Natural killer cell (primary cell): Measurements from ENCODE around the gene HINT3. TPM values are rescaled to one million over a fixed set of nuclear protein-coding genes. Genes with fewer than 3 reads are reported as not detected.
"Not testable (repeated sequence)": the region's sequence is repeated elsewhere in the genome, so short reads cannot be mapped to it uniquely, and the experiment has no call there.

Experiments
- ATAC-seq, 3 donors: fragments of 150-1000 bp in 2 of 3; fragments of 200-7000 bp in 1 of 3; cut with Tn5 transposase; 1 replicate in 1 of 3; 2 replicates in 2 of 3; pipeline ENCODE4 v1.10.0; 2021; ENCODE audit warnings: mild to moderate bottlenecking in 2 of 3, moderate library complexity in 2 of 3
- DNase-seq, 2 donors: peaks; one replicate each; pipeline versions ENCODE4 v3.0.0 to v3.0.0-alpha.2; 2013 to 2021; ENCODE audit warnings: mixed read lengths in 1 of 2
- H3K27ac ChIP-seq: one replicate; pipeline ENCODE4 v1.5.1; 2013; ENCODE audit warnings: mild to moderate bottlenecking, low read length
- H3K27me3 ChIP-seq: one replicate; pipeline ENCODE4 v1.6.1; 2013; ENCODE audit warnings: low read length; ENCODE audit not compliant: control insufficient read depth, insufficient read depth
- H3K36me3 ChIP-seq: one replicate; pipeline ENCODE4 v1.6.1; 2013; ENCODE audit warnings: low read length; ENCODE audit not compliant: control insufficient read depth, insufficient read depth
- H3K4me1 ChIP-seq: one replicate; pipeline ENCODE4 v1.6.1; 2013; ENCODE audit warnings: low read length; ENCODE audit not compliant: control insufficient read depth, insufficient read depth
- H3K4me3 ChIP-seq: one replicate; pipeline ENCODE4 v1.5.1; 2013; ENCODE audit warnings: low read length
- H3K9me3 ChIP-seq: one replicate; pipeline ENCODE4 v1.6.1; 2013; ENCODE audit warnings: low read length; ENCODE audit not compliant: control insufficient read depth, insufficient read depth
- H3K27ac Mint-ChIP-seq, 2 donors: one replicate each; pipeline ENCODE4 v1.8.0; 2022; ENCODE audit warnings: mild to moderate bottlenecking in 2 of 2, mixed read lengths in 2 of 2, moderate library complexity in 1 of 2
- H3K27me3 Mint-ChIP-seq, 2 donors: one replicate each; pipeline ENCODE4 v1.8.0; 2022; ENCODE audit warnings: low read depth in 2 of 2, mixed read lengths in 2 of 2
- H3K36me3 Mint-ChIP-seq: one replicate; pipeline ENCODE4 v1.8.0; 2022; ENCODE audit warnings: mixed read lengths
- H3K4me1 Mint-ChIP-seq, 2 donors: one replicate each; pipeline ENCODE4 v1.8.0; 2022; ENCODE audit warnings: mixed read lengths in 2 of 2
- H3K4me3 Mint-ChIP-seq: one replicate; pipeline ENCODE4 v1.8.0; 2022; ENCODE audit warnings: mild to moderate bottlenecking, moderate library complexity, mixed read lengths
- H3K9me3 Mint-ChIP-seq, 2 donors: one replicate each; pipeline ENCODE4 v1.8.0; 2022; ENCODE audit warnings: mixed read lengths in 2 of 2
- WGBS: methylation state at CpG from one replicate; pipeline ENCODE4 v1.1.7; 2013; ENCODE audit warnings: missing lambda C conversion rate; ENCODE audit not compliant: insufficient coverage; 5-methylcytosine and 5-hydroxymethylcytosine counted together
- intact Hi-C: fragments of 100-400 bp; cut with micrococcal nuclease; formaldehyde crosslinking; loops from one replicate; pipeline ENCODE4 v1.14.2; 2022
- total RNA-seq, 4 donors: library from RNA; stranded (reverse); fragments of 120-200 nt in 1 of 4; gene quantifications; one replicate each; pipeline versions ENCODE4 v1.2.3 to v1.2.4, GENCODE V29; 2013 to 2022
- TF ChIP-seq, protein P1 (sequence below): fragments of 200-600 bp; IDR thresholded peaks from one replicate; pipeline ENCODE4 v1.8.0; 2022; ENCODE audit warnings: antibody characterized with exemption

Gene HINT3
- total RNA-seq, 3 donors from 2014 or later (not counting 1 experiment from before 2014, with no cell fraction given), result 9.7 to 10.5 (median 10.3) TPM

DNA sequence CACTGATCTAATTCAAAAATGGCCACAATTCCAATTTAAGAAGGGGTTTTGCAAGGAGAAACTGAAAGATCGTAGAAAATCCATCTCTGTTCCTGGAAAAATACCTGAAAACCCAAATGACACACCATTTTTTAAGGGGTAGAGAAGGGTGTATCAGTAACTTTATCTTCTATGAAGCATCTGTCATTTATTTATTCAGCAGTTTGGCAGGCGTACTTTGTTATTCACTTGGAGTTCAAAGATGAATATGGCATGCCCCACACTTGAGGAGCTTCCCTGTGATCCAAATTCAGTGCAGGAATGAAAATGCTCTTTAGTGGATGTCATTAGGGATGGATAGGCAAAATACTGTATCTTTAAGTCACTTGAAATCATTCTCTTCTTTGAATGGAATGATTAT lies 7.2 kb downstream of the HINT3 start:
- no peak for ATAC-seq
- Histone ChIP-seq H3K27ac (no peak overlapping the region), H3K4me3 (no peak overlapping the region), H3K4me1 (no peaks in the 10 kb centered on the region), H3K36me3 (peaks cover 14% of the 10 kb centered on the region), H3K9me3 (no peaks in the 10 kb centered on the region), H3K27me3 (no peaks in the 10 kb centered on the region)
- no peak overlapping the region for H3K4me3 Mint-ChIP-seq
- H3K4me1 Mint-ChIP-seq, result peaks cover 20 to 34% of the 10 kb centered on the region in 2 donors
- H3K27me3 Mint-ChIP-seq, result no peaks in the 10 kb centered on the region
- H3K9me3 Mint-ChIP-seq, result no peaks in the 10 kb centered on the region
- WGBS, result 96% methylated on average over 2 of the region's 2 CpGs
- peaks cover 3% of the 10 kb centered on the region for H3K36me3 Mint-ChIP-seq
- TF ChIP-seq, protein P1, sequence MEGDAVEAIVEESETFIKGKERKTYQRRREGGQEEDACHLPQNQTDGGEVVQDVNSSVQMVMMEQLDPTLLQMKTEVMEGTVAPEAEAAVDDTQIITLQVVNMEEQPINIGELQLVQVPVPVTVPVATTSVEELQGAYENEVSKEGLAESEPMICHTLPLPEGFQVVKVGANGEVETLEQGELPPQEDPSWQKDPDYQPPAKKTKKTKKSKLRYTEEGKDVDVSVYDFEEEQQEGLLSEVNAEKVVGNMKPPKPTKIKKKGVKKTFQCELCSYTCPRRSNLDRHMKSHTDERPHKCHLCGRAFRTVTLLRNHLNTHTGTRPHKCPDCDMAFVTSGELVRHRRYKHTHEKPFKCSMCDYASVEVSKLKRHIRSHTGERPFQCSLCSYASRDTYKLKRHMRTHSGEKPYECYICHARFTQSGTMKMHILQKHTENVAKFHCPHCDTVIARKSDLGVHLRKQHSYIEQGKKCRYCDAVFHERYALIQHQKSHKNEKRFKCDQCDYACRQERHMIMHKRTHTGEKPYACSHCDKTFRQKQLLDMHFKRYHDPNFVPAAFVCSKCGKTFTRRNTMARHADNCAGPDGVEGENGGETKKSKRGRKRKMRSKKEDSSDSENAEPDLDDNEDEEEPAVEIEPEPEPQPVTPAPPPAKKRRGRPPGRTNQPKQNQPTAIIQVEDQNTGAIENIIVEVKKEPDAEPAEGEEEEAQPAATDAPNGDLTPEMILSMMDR, result no peak
- DNase-seq, result no peak
- intact Hi-C loops, result no loop called here
- H3K27ac Mint-ChIP-seq, result no peak overlapping the region

GRCh38 chr6:125966569-125966968 lies 10.0 kb downstream of the HINT3 start:
- Mint-ChIP-seq H3K36me3 (peaks cover 9% of the 10 kb centered on the region), H3K4me3 (no peak overlapping the region), H3K27ac (no peak overlapping the region), H3K9me3 (no peaks in the 10 kb centered on the region), H3K27me3 (no peaks in the 10 kb centered on the region), H3K4me1 (peaks cover 20 to 39% of the 10 kb centered on the region in 2 donors)
- Histone ChIP-seq H3K4me3 (no peak overlapping the region), H3K9me3 (no peaks in the 10 kb centered on the region), H3K36me3 (peaks cover 17% of the 10 kb centered on the region), H3K27me3 (no peaks in the 10 kb centered on the region), H3K4me1 (no peaks in the 10 kb centered on the region), H3K27ac (no peak overlapping the region)
- ATAC-seq (no peak), DNase-seq (no peak)
- TF ChIP-seq, protein P1, result no peak
- 80% methylated on average over 1 of the region's 1 CpG for WGBS
- intact Hi-C loops, result no loop called here

- no peaks in the 10 kb centered on the region for H3K27me3 ChIP-seq
- Mint-ChIP-seq H3K36me3 (peaks cover 9% of the 10 kb centered on the region), H3K9me3 (no peaks in the 10 kb centered on the region), H3K27me3 (no peaks in the 10 kb centered on the region), H3K27ac (no peak overlapping the region), H3K4me1 (peaks cover 11 to 30% of the 10 kb centered on the region in 2 donors), H3K4me3 (no peak overlapping the region)
- no peak overlapping the region for H3K4me3 ChIP-seq
- H3K36me3 ChIP-seq, result peaks cover 25% of the 10 kb centered on the region
- intact Hi-C loops, result no loop called here
- no peaks in the 10 kb centered on the region for H3K4me1 ChIP-seq
- ATAC-seq (no peak), DNase-seq (no peak)
- no peak overlapping the region for H3K27ac ChIP-seq
- WGBS, result 83% methylated on average over 2 of the region's 2 CpGs
- TF ChIP-seq, protein P1, result no peak
- no peaks in the 10 kb centered on the region for H3K9me3 ChIP-seq
Observed at GRCh38 chr6:125968493-125968892, 11.9 kb downstream of the HINT3 start.

GRCh38 chr6:125970760-125971159 lies 14.2 kb downstream of the HINT3 start:
- 100% methylated on average over 1 of the region's 2 CpGs for WGBS
- H3K27me3 ChIP-seq, result no peaks in the 10 kb centered on the region
- peaks cover 30% of the 10 kb centered on the region for H3K36me3 ChIP-seq
- H3K36me3 Mint-ChIP-seq, result peaks cover 9% of the 10 kb centered on the region
- H3K27ac ChIP-seq, result no peak overlapping the region
- no peak overlapping the region for H3K4me3 Mint-ChIP-seq
- no peaks in the 10 kb centered on the region for H3K27me3 Mint-ChIP-seq
- H3K4me1 Mint-ChIP-seq, result peaks cover 5 to 22% of the 10 kb centered on the region in 2 donors
- no peaks in the 10 kb centered on the region for H3K4me1 ChIP-seq
- TF ChIP-seq, protein P1, result no peak
- H3K9me3 Mint-ChIP-seq, result no peaks in the 10 kb centered on the region
- no peak overlapping the region for H3K27ac Mint-ChIP-seq
- DNase-seq, result no peak
- ATAC-seq, result no peak
- H3K9me3 ChIP-seq, result no peaks in the 10 kb centered on the region
- no peak overlapping the region for H3K4me3 ChIP-seq
- intact Hi-C loops, result no loop called here

DNA sequence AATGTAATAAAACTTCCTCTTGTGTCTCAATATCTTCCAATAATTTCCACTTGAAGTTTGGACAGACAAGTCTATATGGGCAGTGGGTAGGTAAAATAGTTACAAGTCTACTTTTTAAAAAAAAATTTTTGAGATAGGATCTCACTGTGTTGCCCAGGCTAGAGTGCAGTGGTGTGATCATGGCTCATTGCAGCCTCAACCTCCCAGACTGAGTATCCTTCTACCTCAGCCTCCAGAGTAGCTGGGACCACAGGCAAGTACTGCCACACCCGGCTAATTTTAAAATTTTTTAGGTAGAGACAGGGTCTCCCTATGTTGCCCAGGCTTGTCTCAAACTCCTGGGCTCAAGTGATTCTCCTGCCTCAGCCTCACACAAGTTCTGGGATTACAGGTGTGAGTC lies 15.9 kb downstream of the HINT3 start:
- ATAC-seq, H3K27me3 ChIP-seq, DNase-seq, intact Hi-C loops, H3K9me3 ChIP-seq, H3K4me3 ChIP-seq, H3K9me3 Mint-ChIP-seq, H3K27ac Mint-ChIP-seq, H3K4me1 ChIP-seq, H3K36me3 Mint-ChIP-seq, H3K4me3 Mint-ChIP-seq, H3K27me3 Mint-ChIP-seq, H3K27ac ChIP-seq: not testable (repeated sequence)
- H3K36me3 ChIP-seq, result peaks cover 31% of the 10 kb centered on the region
- H3K4me1 Mint-ChIP-seq, result peaks cover 5 to 22% of the 10 kb centered on the region in 2 donors
- WGBS, result 100% methylated on average over 1 of the region's 1 CpG
